Gastrocnemius medialis (tissue), 4 donors: Measurements from ENCODE around the gene SLC6A19.

Experiments used
- POLR2A ChIP-seq, 2 donors: fragments of 450-650 bp; IDR thresholded peaks; one replicate each; pipeline ENCODE4 v1.6.1; 2017; ENCODE audit warnings: antibody characterized with exemption in 2 of 2, mild to moderate bottlenecking in 2 of 2, moderate library complexity in 2 of 2
- TF ChIP-seq, protein P1 (sequence below), 5 experiments: fragments of 450-650 bp in 3 of 5; fragments of 200-600 bp in 2 of 5; sonication (generic) in 2 of 5; IDR thresholded peaks in 4 of 5; conservative IDR thresholded peaks in 1 of 5; 1 replicate in 4 of 5; 2 replicates in 1 of 5; pipeline ENCODE4 v1.5.1; 2016 to 2019; ENCODE audit warnings: antibody characterized with exemption in 5 of 5, mild to moderate bottlenecking in 3 of 5, moderate library complexity in 3 of 5

DNA sequence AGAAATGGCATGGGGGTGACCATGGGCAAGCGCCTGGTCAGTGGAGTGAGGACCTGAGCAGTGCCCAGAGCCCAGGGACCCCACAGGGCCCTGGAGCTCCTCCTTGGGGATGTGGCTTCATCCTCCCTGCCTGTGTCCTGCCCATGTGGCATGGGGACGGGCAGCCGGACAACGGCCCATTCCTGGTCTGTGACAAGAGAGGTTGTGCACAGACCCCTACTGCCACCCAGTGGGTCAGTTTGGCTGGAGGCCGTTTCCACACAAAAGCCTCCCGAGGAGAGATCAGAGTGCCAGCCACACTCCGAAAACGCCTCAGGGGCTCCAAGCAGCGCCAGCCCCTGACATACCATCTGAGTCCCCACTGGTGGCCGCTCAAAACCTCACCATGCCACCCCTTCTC, 43.6 kb downstream of the SLC6A19 start:
- TF ChIP-seq, protein P1, sequence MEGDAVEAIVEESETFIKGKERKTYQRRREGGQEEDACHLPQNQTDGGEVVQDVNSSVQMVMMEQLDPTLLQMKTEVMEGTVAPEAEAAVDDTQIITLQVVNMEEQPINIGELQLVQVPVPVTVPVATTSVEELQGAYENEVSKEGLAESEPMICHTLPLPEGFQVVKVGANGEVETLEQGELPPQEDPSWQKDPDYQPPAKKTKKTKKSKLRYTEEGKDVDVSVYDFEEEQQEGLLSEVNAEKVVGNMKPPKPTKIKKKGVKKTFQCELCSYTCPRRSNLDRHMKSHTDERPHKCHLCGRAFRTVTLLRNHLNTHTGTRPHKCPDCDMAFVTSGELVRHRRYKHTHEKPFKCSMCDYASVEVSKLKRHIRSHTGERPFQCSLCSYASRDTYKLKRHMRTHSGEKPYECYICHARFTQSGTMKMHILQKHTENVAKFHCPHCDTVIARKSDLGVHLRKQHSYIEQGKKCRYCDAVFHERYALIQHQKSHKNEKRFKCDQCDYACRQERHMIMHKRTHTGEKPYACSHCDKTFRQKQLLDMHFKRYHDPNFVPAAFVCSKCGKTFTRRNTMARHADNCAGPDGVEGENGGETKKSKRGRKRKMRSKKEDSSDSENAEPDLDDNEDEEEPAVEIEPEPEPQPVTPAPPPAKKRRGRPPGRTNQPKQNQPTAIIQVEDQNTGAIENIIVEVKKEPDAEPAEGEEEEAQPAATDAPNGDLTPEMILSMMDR (IDR thresholded peaks at IDR 0.05 in 4 of 5, conservative IDR thresholded peaks at IDR 0.05 in 1 of 5): no peak
- TF ChIP-seq POLR2A (IDR thresholded peaks at IDR 0.05): no peak
